ENCODE data around the gene SDK1.

DNA sequence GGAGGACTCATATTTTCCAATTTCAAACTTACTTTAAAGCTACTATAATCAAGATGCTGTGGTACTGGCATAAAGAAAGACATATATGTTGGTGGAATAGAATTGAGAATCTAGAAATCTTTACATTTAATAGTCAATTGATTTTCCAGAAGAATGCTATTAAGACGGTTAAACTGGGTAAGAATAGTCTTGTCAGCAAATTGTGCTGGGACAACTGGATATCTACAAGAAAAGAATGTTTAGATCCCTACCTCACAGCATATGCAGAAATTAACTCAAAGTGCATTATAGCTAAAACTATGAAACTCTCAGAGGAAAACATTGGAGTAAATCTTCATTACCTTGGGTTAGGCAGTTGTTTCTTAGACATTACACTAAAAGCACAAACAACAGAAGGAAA, 203.3 kb downstream of the SDK1 start:
- TF ChIP-seq ZNF791 (tag by site-specific recombination; IDR thresholded peaks at IDR 0.05) = no peak
- TF ChIP-seq, protein P1, sequence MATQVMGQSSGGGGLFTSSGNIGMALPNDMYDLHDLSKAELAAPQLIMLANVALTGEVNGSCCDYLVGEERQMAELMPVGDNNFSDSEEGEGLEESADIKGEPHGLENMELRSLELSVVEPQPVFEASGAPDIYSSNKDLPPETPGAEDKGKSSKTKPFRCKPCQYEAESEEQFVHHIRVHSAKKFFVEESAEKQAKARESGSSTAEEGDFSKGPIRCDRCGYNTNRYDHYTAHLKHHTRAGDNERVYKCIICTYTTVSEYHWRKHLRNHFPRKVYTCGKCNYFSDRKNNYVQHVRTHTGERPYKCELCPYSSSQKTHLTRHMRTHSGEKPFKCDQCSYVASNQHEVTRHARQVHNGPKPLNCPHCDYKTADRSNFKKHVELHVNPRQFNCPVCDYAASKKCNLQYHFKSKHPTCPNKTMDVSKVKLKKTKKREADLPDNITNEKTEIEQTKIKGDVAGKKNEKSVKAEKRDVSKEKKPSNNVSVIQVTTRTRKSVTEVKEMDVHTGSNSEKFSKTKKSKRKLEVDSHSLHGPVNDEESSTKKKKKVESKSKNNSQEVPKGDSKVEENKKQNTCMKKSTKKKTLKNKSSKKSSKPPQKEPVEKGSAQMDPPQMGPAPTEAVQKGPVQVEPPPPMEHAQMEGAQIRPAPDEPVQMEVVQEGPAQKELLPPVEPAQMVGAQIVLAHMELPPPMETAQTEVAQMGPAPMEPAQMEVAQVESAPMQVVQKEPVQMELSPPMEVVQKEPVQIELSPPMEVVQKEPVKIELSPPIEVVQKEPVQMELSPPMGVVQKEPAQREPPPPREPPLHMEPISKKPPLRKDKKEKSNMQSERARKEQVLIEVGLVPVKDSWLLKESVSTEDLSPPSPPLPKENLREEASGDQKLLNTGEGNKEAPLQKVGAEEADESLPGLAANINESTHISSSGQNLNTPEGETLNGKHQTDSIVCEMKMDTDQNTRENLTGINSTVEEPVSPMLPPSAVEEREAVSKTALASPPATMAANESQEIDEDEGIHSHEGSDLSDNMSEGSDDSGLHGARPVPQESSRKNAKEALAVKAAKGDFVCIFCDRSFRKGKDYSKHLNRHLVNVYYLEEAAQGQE (tag by site-specific recombination; IDR thresholded peaks at IDR 0.05) = no peak
- TF ChIP-seq, protein P2, sequence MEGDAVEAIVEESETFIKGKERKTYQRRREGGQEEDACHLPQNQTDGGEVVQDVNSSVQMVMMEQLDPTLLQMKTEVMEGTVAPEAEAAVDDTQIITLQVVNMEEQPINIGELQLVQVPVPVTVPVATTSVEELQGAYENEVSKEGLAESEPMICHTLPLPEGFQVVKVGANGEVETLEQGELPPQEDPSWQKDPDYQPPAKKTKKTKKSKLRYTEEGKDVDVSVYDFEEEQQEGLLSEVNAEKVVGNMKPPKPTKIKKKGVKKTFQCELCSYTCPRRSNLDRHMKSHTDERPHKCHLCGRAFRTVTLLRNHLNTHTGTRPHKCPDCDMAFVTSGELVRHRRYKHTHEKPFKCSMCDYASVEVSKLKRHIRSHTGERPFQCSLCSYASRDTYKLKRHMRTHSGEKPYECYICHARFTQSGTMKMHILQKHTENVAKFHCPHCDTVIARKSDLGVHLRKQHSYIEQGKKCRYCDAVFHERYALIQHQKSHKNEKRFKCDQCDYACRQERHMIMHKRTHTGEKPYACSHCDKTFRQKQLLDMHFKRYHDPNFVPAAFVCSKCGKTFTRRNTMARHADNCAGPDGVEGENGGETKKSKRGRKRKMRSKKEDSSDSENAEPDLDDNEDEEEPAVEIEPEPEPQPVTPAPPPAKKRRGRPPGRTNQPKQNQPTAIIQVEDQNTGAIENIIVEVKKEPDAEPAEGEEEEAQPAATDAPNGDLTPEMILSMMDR (tag by site-specific recombination; IDR thresholded peaks at IDR 0.05) = no peak
- no peak for TF ChIP-seq ZNF292 (tag by site-specific recombination; IDR thresholded peaks at IDR 0.05; ENCODE audit: borderline replicate concordance, low read depth)
- TF ChIP-seq, protein P3, sequence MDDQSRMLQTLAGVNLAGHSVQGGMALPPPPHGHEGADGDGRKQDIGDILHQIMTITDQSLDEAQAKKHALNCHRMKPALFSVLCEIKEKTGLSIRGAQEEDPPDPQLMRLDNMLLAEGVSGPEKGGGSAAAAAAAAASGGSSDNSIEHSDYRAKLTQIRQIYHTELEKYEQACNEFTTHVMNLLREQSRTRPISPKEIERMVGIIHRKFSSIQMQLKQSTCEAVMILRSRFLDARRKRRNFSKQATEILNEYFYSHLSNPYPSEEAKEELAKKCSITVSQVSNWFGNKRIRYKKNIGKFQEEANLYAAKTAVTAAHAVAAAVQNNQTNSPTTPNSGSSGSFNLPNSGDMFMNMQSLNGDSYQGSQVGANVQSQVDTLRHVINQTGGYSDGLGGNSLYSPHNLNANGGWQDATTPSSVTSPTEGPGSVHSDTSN (CRISPR knock-in tag; IDR thresholded peaks at IDR 0.05) = no peak
- no peak for TF ChIP-seq ZNF785 (tag by site-specific recombination; IDR thresholded peaks at IDR 0.05)
- TF ChIP-seq, protein P4, sequence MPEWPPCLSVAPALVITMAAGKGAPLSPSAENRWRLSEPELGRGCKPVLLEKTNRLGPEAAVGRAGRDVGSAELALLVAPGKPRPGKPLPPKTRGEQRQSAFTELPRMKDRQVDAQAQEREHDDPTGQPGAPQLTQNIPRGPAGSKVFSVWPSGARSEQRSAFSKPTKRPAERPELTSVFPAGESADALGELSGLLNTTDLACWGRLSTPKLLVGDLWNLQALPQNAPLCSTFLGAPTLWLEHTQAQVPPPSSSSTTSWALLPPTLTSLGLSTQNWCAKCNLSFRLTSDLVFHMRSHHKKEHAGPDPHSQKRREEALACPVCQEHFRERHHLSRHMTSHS (tag by site-specific recombination; IDR thresholded peaks at IDR 0.05) = no peak
- TF ChIP-seq, protein P5, sequence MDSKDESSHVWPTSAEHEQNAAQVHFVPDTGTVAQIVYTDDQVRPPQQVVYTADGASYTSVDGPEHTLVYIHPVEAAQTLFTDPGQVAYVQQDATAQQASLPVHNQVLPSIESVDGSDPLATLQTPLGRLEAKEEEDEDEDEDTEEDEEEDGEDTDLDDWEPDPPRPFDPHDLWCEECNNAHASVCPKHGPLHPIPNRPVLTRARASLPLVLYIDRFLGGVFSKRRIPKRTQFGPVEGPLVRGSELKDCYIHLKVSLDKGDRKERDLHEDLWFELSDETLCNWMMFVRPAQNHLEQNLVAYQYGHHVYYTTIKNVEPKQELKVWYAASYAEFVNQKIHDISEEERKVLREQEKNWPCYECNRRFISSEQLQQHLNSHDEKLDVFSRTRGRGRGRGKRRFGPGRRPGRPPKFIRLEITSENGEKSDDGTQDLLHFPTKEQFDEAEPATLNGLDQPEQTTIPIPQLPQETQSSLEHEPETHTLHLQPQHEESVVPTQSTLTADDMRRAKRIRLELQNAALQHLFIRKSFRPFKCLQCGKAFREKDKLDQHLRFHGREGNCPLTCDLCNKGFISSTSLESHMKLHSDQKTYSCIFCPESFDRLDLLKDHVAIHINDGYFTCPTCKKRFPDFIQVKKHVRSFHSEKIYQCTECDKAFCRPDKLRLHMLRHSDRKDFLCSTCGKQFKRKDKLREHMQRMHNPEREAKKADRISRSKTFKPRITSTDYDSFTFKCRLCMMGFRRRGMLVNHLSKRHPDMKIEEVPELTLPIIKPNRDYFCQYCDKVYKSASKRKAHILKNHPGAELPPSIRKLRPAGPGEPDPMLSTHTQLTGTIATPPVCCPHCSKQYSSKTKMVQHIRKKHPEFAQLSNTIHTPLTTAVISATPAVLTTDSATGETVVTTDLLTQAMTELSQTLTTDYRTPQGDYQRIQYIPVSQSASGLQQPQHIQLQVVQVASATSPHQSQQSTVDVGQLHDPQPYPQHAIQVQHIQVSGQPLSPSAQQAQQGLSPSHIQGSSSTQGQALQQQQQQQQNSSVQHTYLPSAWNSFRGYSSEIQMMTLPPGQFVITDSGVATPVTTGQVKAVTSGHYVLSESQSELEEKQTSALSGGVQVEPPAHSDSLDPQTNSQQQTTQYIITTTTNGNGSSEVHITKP (tag by site-specific recombination; IDR thresholded peaks at IDR 0.05) = no peak

Data from HEK293 (cell line).